ENCODE measurements around the gene FSTL5.

The FSTL5 gene

GRCh38 chr4:161936625-161937550 is 226.9 kb downstream of the FSTL5 start:
- DNase-seq: no peak

DNA sequence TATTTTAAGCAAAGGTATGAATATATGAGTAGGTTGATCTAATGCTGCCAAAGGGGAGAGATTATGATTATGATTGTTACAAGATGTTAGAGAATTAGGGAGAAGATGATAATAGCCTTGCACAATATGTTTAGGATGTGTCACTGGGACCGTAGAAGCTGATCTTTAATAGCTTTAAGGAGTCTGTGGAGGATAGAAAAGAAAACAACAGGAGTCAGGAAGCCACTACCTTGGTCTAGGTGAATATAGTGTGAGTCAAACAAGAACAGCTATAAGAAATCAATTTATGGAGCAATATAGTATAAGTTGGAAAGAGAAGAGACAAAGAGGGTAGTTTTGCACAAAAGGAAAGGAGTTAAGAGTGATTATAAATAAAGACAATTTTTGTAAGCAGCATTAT is 232.7 kb downstream of the FSTL5 start:
- DNase-seq: no peak

DNA sequence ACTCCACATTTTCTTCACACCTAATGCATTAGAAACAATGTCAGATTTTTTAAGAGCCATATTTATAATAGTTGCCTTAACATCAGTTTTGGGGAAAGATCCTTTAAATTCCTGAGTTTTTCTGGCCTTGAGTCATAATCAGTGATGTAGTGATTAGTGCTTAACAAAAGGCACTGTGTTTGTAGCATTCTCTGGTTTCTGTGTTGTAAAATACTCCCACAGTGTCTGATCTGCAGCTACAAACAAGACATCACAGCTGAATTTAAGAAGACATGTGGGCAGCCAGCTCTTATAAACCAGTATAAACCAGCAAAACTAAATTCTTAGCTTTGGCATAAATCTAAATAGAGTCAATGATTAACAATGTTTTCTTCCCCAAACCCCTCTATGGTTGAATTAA is 233.8 kb downstream of the FSTL5 start:
- DNase-seq: no peak

DNA sequence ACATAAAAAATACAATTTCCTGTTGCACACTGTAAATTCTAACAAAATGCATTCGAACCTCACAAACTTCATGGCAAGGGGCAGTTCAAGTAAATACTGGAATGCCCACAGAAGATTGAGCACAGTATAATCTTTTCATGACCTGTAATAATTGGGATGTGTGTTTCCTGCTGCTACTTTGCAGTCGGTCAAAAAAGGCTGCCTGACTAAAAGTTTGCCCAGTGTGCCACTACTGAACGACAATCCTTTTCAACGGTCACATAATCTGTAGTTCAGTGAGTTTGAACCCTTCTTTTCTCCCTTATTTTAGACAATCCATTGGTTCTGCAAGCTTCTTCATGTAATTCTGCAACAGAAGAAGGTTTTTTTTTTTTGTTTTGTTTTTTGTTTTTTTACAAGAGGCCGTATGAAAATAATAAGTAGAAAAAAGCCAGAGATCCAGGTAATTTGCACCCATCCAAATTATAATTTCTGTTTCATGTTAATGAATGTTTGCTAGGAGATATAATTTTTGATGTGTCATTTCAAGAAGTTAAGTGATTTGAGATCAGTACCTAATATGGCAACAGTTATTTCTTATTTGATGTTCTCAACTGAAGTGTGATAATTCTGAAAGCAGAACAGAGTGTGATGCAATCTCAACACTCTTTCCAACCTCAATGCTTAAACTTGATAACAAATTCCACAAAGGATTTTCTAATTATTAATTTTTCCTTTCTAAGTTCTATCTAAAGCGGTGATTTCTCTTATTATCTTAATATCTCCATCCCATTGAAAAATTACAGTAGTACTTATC is 237.6 kb downstream of the FSTL5 start:
- no peak for DNase-seq

GRCh38 chr4:161920304-161921052 is 243.3 kb downstream of the FSTL5 start:
- DNase-seq: no peak

GRCh38 chr4:161919442-161920220 is 244.2 kb downstream of the FSTL5 start:
- DNase-seq: no peak

DNA sequence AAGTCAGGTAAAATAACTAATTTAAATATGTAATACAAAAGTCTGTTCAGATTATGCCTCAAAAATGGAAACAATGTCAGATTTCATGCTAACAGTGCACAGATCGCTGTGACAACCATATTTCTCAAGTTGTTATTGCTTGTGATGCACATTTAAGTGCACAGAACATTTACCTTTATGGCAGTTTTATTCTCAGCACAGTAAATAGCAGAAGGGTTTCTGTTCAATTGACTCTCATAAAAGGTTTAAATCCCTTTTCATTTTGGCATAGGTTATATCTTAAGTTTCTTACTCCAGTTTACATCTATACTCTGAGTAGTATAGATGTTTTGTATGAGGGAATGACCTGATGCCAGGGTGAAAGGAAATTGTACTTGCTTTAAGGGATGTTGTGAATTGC is 247.8 kb downstream of the FSTL5 start:
- DNase-seq: no peak

DNA sequence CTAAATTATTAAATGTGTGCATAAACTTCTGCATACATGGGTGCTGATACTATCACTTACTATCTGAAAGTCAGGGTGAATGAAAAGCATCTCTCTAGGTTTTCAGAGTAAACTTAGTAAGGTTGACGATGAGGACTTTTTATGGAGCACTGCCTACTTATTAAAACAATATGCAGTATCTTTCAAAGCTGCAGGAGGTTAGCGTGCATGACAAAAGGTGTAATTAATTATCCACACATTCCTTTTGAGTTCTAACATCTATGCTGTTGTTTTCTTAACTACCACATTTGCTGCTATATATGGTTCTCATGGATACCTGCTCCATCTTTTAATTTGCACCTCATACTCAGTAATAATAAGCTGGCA is 256.2 kb downstream of the FSTL5 start:
- DNase-seq: no peak

DNA sequence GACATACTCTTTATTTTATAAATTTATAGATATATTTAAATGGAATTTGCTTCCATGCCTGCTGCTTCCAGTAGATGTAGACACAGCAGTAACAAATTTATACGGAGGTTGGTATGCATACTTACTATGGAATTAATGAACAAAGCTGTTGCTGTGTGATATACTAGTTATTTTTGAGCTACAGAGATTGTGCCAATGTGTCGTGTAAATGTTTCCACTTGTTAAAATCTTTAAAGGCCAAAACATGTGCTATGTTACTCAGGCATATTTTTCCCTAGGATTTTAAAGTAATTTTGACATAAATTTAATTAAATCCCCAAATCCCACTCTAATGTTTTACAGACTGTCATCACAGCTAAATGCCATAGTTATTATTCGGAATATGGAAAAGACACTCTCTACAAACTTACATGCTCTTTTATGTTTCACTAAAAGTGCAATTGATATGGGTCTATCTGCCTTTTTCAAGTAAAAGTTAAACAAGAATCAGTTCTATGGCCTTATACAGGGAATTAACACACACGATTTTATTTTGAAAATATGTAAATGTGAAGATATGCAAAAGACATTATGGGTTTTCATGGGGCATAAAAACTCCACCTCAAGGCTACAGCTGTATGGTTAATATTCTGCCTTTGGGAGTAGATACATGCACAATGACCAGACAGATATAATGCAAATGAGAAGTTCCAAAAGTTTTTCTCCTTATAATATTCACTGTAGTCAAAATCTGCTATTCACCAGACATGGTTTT is 256.8 kb downstream of the FSTL5 start:
- DNase-seq: no peak

GRCh38 chr4:161900110-161900509 is 263.7 kb downstream of the FSTL5 start:
- DNase-seq: no peak

- no peak for DNase-seq
These were observed 269.2 kb downstream of the FSTL5 start for GRCh38 chr4:161894493-161895167.

DNA sequence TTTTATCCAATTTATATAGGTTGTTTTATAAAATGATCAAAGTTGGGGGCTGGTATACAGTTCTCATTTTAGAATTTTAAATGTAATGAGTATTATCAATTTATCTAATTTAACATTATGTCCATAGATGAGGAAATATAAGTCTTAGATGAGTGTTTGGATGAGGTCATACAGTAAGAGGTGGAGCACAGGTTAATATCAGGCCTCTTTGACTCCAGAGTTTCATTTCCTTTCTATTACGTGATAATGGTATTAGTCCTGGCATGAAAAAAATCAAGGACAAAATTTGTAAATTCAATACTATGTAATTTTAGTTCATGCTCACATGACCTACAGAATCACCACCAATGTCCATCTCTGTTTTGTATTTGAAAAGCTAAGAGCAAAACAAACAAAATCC is 269.8 kb downstream of the FSTL5 start:
- no peak for DNase-seq

DNA sequence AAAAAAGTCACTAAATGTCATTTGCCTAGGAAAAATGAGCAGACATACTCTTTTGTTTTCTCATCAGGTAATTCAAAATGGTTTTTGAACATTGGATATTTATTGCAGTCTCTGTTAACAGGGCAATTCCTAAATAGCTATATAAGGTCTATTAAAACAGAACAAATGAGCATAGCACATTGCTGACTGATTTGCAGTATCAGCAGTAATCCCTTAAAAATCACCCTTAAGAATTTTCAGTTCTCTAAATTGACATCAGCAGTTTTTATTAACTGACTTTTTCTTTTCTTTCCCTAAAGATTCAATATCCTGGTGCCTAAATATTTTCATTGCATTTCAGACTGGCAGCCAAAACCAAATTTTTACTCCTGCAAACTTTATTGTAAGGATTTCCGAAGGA is 270.2 kb downstream of the FSTL5 start:
- DNase-seq: no peak

GRCh38 chr4:161892951-161893350 is 270.8 kb downstream of the FSTL5 start:
- DNase-seq: no peak

DNA sequence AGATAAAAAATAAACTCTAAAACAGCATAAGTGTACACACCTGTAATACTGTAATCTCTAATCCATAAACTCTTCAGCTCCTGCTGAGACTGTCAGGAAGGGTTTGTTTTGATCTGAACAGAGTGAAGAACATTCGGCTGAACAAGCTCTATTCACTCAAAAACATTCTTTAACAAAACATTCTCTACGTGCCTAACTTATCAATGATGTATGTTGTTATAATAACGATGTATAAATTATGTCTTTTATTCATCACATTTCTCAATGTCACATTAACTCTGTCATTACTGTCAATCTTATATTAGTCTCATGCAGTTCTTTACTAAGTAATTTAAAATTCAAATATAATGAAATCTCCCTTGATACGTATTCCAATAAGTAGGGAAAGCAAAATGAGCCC is 280.6 kb downstream of the FSTL5 start:
- no peak for DNase-seq

DNA sequence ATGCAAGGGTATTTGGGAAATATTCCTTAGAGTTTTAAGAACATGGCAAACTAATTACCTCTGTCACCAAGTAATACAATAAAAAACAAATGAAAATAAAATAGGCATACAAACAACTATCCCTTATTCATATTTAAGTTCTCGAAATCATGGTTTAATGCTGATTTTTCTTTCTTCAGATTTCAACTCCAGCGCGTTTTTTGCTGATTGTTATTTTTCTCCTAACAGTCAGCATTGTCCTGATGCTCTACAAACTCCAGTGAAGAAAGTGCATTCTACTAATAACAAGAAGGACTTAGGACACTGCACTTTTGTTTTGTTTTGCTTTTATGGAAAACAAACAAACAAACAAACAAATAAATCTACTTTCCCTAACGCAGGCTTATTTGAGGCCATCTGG is 282.4 kb downstream of the FSTL5 start:
- DNase-seq: no peak

GRCh38 chr4:161869511-161869910 is 294.3 kb downstream of the FSTL5 start:
- DNase-seq: no peak

DNA sequence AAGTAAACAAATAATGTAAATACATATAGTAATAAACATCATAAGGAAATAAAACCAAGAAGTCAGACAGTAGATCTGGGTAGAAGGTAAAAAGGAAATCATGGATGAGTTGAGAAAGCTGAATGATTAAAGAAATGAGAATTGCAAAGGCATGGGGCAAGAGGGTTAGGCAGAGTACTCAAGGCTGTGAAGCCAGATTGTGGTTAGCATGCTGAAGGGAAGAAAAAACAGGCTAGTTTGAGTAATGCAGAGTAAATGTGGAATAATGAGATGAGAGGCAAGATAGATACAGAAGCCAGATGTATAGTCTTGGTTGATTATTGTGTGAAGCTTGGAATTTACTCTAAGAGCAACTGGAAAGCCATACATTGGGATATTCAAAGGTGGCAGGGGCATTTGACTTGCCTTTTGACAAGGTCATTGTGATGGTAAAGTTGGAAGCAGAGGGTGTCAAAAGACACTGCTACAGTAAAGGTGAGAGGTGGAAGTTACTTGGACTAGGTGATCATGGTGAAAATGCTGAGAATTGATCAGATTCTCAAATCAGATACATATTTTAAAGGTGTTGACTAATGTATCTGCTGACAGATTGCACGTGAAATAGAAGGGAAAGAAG is 307.0 kb downstream of the FSTL5 start:
- no peak for DNase-seq

DNA sequence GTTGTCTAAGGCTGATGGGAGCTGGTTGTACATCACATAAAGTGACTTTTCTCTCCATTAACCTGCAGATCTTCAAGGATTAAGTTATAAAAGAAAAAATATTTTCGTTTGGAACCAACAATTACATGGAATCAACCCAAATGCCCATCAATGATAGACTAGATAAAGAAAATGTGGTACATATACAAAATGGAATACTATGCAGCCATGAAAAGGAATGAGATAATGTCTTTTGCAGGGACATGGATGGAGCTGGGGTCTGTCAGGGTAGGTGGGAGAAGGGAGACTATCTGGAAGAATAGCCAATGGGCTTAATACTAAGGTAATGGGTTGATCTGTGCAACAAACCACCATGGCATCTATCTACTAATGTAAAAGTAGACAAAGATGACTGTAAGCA is 313.2 kb downstream of the FSTL5 start:
- DNase-seq: no peak

GRCh38 chr4:161841759-161842158 is 322.0 kb downstream of the FSTL5 start:
- no peak for DNase-seq

GRCh38 chr4:161829591-161829990 is 334.2 kb downstream of the FSTL5 start:
- DNase-seq: no peak

Measured in stimulated activated CD4-positive, alpha-beta T cell treated with anti-CD3 and anti-CD28 coated beads, Interleukin-4, amount 100 ng/mL, for 1 hour (primary cell).